SK-N-SH treated with all-trans-retinoic acid at 6 μM for 48 hours (cell line): ENCODE results near the gene WWTR1.

Source experiments
- ATAC-seq: fragments of 200-7000 bp; cut with Tn5 transposase; 3 replicates; pipeline ENCODE4 v1.9.1; 2020; ENCODE audit warnings: mild to moderate bottlenecking, moderate library complexity
- ARNTL ChIP-seq: fragments of 450-650 bp; formaldehyde crosslinking; IDR thresholded peaks from 2 replicates; pipeline ENCODE4 v1.5.0; 2020; ENCODE audit warnings: low read depth, mild to moderate bottlenecking, moderate library complexity, borderline replicate concordance
- BACH2 ChIP-seq: fragments of 250-450 bp; sonication (Bioruptor Pico); IDR thresholded peaks from 2 replicates; pipeline ENCODE4 v1.9.0; 2021; ENCODE audit warnings: mild to moderate bottlenecking, borderline replicate concordance
- CREB5 ChIP-seq: fragments of 250-450 bp; sonication (Bioruptor Pico); IDR thresholded peaks from 2 replicates; pipeline ENCODE4 v1.5.1; 2020; ENCODE audit warnings: low read depth, mild to moderate bottlenecking, moderate library complexity
- CSDC2 ChIP-seq: fragments of 250-450 bp; sonication (Bioruptor Pico); IDR thresholded peaks from 2 replicates; pipeline ENCODE4 v1.5.0; 2020; ENCODE audit warnings: mild to moderate bottlenecking, moderate library complexity
- CSRNP3 ChIP-seq: fragments of 250-450 bp; sonication (Bioruptor Pico); IDR thresholded peaks from 2 replicates; pipeline ENCODE4 v1.5.1; 2021; ENCODE audit warnings: mild to moderate bottlenecking, moderate library complexity
- ESRRG ChIP-seq: fragments of 250-450 bp; sonication (Bioruptor Pico); IDR thresholded peaks from 2 replicates; pipeline ENCODE4 v1.6.1; 2021; ENCODE audit warnings: mild to moderate bottlenecking
- GLIS3 ChIP-seq: fragments of 250-450 bp; sonication (Bioruptor Pico); IDR thresholded peaks from 2 replicates; pipeline ENCODE4 v1.5.0; 2020; ENCODE audit warnings: mild to moderate bottlenecking, moderate library complexity
- ISL1 ChIP-seq: fragments of 250-450 bp; sonication (Bioruptor Pico); IDR thresholded peaks from 2 replicates; pipeline ENCODE4 v2.1.2; 2022; ENCODE audit warnings: mild to moderate bottlenecking, moderate library complexity
- OSR1 ChIP-seq: fragments of 250-450 bp; sonication (Bioruptor Pico); IDR thresholded peaks from 2 replicates; pipeline ENCODE4 v1.8.0; 2022; ENCODE audit warnings: moderate library complexity, mild to moderate bottlenecking, inconsistent platforms
- PATZ1 ChIP-seq: fragments of 250-450 bp; sonication (Bioruptor Pico); IDR thresholded peaks from 2 replicates; pipeline ENCODE4 v1.8.0; 2020; ENCODE audit warnings: mild to moderate bottlenecking, moderate library complexity, borderline replicate concordance
- POU6F1 ChIP-seq: fragments of 250-450 bp; sonication (Bioruptor Pico); IDR thresholded peaks from 2 replicates; pipeline ENCODE4 v1.8.0; 2021; ENCODE audit warnings: low read depth, mild to moderate bottlenecking, moderate library complexity, borderline replicate concordance
- PPARA ChIP-seq: fragments of 250-450 bp; sonication (Bioruptor Pico); IDR thresholded peaks from 2 replicates; pipeline ENCODE4 v1.5.0; 2020; ENCODE audit warnings: mild to moderate bottlenecking, borderline replicate concordance
- RARB ChIP-seq: fragments of 250-450 bp; sonication (Bioruptor Pico); IDR thresholded peaks from 2 replicates; pipeline ENCODE4 v1.8.0; 2021; ENCODE audit warnings: mild to moderate bottlenecking, moderate library complexity
- SNAI2 ChIP-seq: fragments of 250-450 bp; sonication (Bioruptor Pico); IDR thresholded peaks from 2 replicates; pipeline ENCODE4 v1.5.0; 2020; ENCODE audit warnings: mild to moderate bottlenecking, moderate library complexity
- TOX ChIP-seq: fragments of 250-450 bp; sonication (Bioruptor Pico); IDR thresholded peaks from 2 replicates; pipeline ENCODE4 v1.8.0; 2021; ENCODE audit warnings: mild to moderate bottlenecking, moderate library complexity, borderline replicate concordance
- TSHZ2 ChIP-seq: fragments of 250-450 bp; sonication (Bioruptor Pico); IDR thresholded peaks from 2 replicates; pipeline ENCODE4 v1.5.0; 2020; ENCODE audit warnings: mild to moderate bottlenecking, moderate library complexity
- ZC3H10 ChIP-seq: fragments of 250-450 bp; sonication (Bioruptor Pico); IDR thresholded peaks from 2 replicates; pipeline ENCODE4 v1.5.1; 2021; ENCODE audit warnings: mild to moderate bottlenecking, moderate library complexity
- ZFP30 ChIP-seq: fragments of 450-650 bp; formaldehyde crosslinking; IDR thresholded peaks from 2 replicates; pipeline ENCODE4 v1.5.0; 2022; ENCODE audit warnings: mild to moderate bottlenecking, moderate library complexity
- ZNF70 ChIP-seq: fragments of 450-650 bp; formaldehyde crosslinking; IDR thresholded peaks from 2 replicates; pipeline ENCODE4 v1.5.0; 2020; ENCODE audit warnings: mild to moderate bottlenecking, moderate library complexity
- ZNF8 ChIP-seq: fragments of 450-650 bp; formaldehyde crosslinking; IDR thresholded peaks from 2 replicates; pipeline ENCODE4 v1.5.0; 2020; ENCODE audit warnings: mild to moderate bottlenecking, moderate library complexity

Gene WWTR1

GRCh38 chr3:149567381-149567780, 90.4 kb downstream of the WWTR1 start:
- TF ChIP-seq TSHZ2 (CRISPR knock-in tag): no peak
- TF ChIP-seq ZFP30 (CRISPR knock-in tag): no peak
- no peak for TF ChIP-seq GLIS3 (CRISPR knock-in tag)
- TF ChIP-seq ZC3H10 (CRISPR knock-in tag): no peak
- TF ChIP-seq BACH2 (CRISPR knock-in tag): no peak
- no peak for TF ChIP-seq ISL1 (CRISPR knock-in tag)
- TF ChIP-seq CSRNP3 (CRISPR knock-in tag): no peak
- TF ChIP-seq PATZ1 (CRISPR knock-in tag): no peak
- no peak for TF ChIP-seq ARNTL
- no peak for TF ChIP-seq RARB
- TF ChIP-seq SNAI2: no peak
- TF ChIP-seq CREB5: no peak
- TF ChIP-seq OSR1 (CRISPR knock-in tag): no peak
- TF ChIP-seq CSDC2 (CRISPR knock-in tag): no peak
- ATAC-seq: no peak

GRCh38 chr3:149566292-149566975, 91.4 kb downstream of the WWTR1 start:
- peak; percentile 86 for ATAC-seq
- TF ChIP-seq ZNF8 (CRISPR knock-in tag) (no peak), PATZ1 (CRISPR knock-in tag) (no peak), BACH2 (CRISPR knock-in tag) (no peak), TOX (no peak), CSDC2 (CRISPR knock-in tag) (no peak), CREB5 (no peak), POU6F1 (CRISPR knock-in tag) (no peak), PPARA (CRISPR knock-in tag) (no peak), TSHZ2 (CRISPR knock-in tag) (no peak), ZNF70 (CRISPR knock-in tag) (no peak), ZC3H10 (CRISPR knock-in tag) (no peak), ARNTL (no peak), ESRRG (no peak)
